Fibroblast of gingiva (primary cell): ENCODE data around the gene OR2S2.
"Not testable (repeated sequence)": the region's sequence is repeated elsewhere in the genome, so short reads cannot be mapped to it uniquely, and the experiment has no call there.

Experiments
- DNase-seq: peaks from one replicate; pipeline ENCODE4 v3.0.0-alpha.2; 2011; ENCODE audit warnings: low read depth

Gene OR2S2

GRCh38 chr9:35933550-35934067 is 24.3 kb downstream of the OR2S2 start:
- no peak for DNase-seq

- DNase-seq, result no peak
Measured at GRCh38 chr9:35932735-35933134, 25.2 kb downstream of the OR2S2 start.

DNA sequence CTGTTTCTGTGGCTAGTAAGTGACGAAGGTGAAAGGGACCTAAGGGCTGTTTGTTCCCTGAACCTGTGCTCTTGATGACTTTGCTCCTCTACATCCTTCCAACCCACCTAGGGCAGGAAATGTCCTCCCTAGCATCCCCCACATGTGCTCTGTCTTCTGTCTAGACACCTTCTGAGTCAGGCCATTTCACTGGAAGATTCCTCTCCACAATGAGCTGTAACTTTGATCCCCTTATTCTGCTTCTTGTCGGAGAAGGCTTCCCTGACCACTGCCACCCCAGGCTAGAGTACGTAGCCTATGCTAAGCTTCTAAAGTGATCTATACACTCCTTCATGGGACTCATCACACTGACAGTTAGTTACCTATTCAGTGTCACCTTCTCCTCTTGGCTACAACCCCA is 27.0 kb downstream of the OR2S2 start:
- no peak for DNase-seq

- DNase-seq, result no peak
Measured at GRCh38 chr9:35930521-35930920, 27.4 kb downstream of the OR2S2 start.

DNA sequence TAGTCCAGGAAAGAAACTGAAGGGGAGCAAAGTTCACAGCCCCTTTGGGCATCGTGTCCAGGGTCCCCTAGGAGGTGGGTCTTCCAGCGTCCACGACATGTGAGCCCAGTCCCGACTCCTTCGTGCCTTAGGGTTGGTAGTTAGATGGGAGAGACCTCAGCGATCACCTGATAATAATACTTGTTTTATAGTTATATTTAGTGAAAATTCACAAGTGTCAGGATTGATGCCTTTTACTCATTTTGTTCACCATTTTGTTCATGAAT is 28.6 kb downstream of the OR2S2 start:
- DNase-seq, result no peak

DNA sequence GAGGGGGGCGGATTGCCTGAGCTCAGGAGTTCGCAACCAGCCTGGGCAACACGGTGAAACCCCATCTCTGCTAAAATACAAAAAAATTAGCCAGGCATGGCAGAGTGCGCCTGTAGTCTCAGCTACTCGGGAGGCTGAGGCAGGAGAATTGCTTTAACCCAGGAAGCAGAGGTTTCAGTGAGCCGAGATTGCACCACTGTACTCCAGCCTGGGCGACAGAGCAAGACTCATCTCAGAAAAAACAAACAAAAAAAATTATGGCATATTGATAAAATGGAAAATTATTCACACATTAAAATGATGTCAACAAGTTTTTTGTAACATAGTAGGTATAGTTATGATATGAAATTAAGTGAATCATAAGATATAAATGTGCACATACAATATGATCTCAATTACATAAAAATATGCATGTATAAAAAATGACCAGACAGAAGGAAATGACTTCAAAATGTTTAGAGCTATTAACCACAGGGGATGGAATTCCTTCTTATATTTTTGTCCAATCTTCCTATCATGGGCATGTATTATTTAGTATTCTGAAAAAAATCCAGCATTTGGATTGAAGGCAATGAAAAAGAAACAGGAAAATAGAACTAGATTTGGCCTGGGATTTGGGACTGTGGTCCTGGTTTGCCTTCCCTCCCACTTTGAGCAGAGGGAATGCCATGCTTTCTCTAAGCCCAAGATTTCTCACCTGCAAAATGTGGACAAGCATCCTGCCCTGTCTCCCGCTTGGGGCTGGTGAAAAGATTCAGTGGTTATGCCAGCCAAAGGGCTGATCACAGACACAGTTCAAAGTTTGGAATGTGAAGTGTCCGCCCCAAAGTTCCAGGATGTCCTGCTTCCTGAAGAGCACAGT is 29.1 kb downstream of the OR2S2 start:
- DNase-seq, result peak; percentile 10

DNA sequence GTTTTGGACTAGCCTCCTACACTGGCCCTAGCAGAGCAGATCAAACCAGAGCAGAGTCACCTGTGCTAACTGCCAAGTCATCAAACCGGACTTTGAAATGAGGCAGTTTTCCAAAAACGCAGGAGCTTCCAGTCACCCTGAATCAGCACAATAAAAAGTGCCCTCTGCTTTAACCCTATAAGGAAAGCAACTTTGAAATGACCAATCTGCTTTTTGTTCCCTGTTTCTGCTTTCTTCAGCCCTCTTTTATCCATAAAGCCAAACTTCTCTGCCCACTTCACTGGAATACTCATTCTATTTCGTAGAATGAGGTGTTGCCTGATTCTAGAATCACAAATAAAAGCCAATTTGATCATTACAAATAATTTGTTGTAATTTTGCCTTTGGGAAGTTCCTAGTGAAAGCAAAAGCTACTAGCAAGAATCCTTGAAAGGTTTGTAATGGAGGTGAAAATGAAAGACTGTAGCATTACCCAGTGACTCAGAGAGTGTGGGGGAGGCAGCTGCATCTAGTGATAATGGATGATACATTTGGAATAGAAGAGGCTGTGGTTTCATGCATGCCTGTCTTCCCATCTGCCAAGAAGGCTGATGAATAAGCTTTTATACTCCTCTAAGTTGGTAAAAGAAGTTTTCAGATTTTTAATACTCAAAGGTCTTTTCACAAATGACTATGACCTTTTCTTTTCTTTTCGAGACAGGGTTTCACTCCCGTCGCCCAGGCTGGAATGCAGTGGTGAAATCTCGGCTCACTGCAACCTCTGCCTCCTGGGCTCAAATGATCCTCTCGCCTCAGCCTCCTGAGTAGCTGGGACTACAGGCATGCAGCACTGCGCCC is 33.8 kb downstream of the OR2S2 start:
- DNase-seq, result peak; percentile 89

GRCh38 chr9:35923598-35923926 is 34.4 kb downstream of the OR2S2 start:
- no peak for DNase-seq

GRCh38 chr9:35920051-35920620 is 37.8 kb downstream of the OR2S2 start:
- DNase-seq, result no peak

GRCh38 chr9:35919212-35920008 is 38.5 kb downstream of the OR2S2 start:
- no peak for DNase-seq

- no peak for DNase-seq
Measured at GRCh38 chr9:35918780-35919179, 39.2 kb downstream of the OR2S2 start.

GRCh38 chr9:35917261-35917660 is 40.7 kb downstream of the OR2S2 start:
- no peak for DNase-seq

DNA sequence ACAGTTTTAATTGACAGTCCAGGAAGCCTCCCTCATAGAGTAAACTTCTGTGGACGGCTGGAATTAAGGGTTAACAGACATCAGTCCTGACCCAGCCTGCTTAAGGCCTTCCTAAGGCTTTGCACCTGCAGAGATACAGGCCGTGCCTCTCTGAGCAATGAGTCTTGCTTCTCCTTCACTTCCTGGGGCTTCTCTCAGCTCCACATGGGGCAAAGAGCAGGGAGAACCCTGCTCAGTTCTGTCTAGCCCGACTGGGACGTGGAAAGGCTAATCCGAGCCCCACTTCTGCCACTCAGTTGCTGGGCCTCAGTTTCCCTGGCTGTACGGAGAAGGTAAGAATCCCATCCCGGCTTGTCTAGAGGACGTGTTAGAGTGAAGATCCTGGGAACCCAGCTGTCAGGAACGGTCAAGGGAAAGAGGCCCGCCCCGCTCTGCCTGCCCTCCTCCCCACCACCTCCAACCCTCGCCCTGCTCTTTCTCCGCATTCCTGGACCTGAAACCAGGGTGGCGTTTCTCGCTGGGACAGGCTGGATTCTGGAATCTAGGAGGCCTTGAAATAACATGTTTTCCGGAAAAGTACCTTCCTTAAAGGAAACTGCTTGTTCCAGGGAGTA is 42.2 kb downstream of the OR2S2 start:
- no peak for DNase-seq

DNA sequence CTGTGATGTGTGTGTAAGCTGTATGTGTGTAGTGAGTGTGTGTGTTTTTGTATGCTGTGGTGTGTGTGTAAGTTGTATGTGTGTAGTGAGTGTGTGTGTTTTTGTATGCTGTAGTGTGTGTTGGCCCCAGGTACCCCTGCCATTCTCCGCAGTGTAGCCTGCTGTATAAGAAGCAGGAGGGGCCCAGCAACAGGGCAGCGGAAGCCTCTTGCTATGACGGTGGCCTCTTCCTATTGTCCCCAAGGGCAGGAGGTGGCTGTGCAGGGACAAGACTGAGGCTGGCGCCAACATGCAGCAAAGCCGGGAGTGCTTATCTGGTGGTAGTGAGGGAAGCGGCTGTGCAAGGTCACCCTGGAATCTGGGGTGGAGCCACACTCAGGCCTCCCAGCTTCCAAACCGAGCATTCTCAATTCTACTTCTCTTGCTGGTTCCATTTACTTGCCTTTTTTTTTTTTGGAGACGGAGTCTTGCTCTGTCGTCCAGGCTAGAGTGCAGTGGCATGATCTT is 43.6 kb downstream of the OR2S2 start:
- no peak for DNase-seq

DNA sequence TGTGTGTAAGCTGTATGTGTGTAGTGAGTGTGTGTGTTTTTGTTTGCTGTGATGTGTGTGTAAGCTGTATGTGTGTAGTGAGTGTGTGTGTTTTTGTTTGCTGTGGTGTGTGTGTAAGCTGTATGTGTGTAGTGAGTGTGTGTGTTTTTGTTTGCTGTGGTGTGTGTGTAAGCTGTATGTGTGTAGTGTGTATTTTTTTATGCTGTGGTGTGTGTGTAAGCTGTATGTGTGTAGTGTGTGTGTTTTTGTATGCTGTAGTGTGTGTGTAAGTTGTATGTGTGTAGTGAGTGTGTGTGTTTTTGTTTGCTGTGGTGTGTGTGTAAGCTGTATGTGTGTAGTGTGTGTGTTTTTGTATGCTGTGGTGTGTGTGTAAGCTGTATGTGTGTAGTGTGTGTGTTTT is 44.5 kb downstream of the OR2S2 start:
- not testable (repeated sequence) for DNase-seq

DNA sequence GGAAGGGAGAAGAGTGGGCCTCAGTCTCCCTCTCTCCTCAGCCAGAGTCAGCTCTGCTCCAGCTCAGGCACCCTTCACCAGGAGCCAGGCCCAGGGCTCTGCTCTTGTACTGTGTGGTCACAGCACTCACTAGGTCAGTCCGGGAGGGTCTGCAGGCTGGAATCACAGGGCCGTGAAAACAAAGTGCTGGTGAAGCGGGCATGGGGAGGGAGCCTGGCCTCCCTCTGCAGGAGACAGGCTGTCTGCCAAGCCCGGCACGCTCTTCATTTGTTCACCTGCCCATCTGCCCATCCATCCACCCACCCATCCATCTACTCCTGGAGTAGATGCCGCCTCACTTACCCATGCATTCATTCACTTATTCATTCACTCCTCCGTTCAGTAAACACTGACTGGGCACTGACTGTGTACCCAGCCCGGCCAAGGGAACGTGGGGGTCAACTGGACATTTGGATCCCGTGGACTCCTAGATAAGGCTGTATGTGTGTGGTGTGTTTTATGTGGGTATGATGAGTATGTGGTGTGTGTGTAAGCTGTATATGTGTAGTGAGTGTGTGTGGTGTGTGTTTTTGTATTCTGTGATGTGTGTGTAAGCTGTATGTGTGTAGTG is 45.1 kb downstream of the OR2S2 start:
- no peak for DNase-seq

DNA sequence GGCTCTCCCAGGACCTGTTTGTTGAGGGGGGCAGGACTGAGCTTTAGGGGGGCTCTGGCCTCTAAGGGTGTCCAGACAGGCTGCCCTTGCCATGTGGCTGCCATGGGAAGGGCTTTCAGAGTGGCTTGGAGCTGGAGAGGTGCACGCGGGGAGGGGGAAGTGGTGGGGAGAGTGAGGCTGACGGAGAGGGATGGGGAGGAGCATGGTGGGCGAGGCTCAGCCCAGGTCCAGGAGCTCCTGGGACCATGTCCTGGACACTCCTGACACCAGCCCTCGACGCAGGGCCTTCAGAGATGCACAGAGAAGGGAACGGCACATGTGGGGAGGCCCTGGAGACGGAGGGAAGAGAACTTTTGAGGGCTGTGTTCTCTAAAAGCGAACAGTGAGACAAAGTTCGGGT is 46.3 kb downstream of the OR2S2 start:
- no peak for DNase-seq

DNA sequence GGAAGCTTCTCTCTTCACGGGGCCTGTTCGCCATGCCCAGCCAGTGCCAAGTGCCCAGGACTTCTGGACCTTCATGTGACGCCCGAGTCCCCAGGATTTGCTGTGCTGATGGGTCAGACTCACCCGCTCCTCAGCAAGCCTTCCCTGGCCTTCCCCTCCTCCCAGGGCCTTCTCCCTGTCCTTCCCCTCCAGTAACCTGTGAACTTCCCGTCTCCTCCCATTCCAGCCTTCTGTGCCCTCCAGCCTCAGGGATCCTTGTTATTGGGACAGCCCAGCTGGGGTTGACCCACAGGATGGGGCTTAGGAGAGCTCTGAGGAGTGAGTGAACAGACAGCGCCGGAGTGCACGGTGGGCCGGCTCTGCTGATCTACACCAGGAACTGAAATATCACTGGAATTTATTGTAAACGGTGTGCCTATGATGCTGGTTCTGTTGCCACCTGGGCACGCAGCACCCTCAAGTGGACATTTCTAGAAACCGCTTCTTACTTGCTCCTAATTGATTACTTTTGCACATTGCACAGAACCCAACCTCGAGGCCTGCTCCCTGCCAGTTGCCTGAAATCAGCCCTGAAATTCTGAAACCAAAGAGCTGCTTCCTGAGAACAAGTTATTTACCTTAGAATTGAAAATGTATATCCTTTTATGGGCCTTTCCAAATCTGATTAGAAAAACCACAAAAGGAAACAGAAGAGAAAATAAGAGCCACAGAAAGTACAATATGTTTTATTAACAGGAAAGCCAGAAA is 47.2 kb downstream of the OR2S2 start:
- peak; percentile 56 for DNase-seq

DNA sequence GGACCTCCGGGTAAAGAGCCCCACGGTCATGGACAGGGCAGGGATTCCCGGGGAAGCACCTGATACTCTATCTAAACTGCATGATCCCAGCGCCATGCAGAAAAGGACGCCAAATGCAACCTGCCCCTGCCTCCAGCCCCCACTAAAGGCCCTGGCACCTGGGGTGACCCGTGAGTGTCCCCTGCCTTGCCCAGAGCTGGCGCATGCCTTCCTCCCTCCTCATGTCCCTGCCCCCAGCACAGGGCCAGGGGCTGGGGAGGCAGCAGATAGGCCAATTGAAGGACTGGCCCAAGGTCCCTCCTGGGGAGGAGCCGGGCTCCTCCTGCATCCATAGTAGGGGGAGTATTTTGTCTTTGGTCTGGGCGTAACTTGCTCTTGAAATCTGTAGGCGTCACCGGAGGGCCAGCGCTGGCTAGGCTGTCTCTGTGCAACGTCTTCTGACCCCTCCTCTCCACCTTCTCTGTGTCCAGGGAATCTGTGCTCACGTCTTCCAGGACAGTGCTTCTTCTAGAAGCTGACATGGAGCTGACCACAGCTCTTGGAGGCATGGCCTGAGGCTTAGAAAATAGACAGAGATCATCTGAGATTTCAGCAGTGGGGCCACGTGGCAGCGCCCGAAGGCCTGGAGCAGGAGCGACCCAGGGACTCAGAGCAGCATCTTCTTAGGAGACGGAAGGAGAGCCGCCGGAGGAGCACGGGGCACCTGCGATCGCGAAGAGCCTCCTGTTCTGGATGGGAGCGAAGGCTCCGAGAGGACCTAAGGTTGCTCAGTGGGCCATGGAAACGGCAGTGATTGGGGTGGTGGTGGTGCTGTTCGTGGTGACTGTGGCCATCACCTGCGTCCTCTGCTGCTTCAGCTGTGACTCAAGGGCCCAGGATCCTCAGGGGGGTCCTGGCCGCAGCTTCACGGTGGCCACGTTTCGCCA is 48.0 kb downstream of the OR2S2 start:
- no peak for DNase-seq
